Stimulated activated CD4-positive, alpha-beta T cell treated with anti-CD3 and anti-CD28 coated beads, Interleukin-1b, Interleukin-23, amount 100 ng/mL, for 24 hours (primary cell): Measurements from ENCODE around the gene EWSR1.
A peak's percentile ranks its signal among the peaks of the same experiment; 100 is the strongest.
"Not testable (repeated sequence)": the region's sequence is repeated elsewhere in the genome, so short reads cannot be mapped to it uniquely, and the experiment has no call there.

Experiments
- DNase-seq, 4 experiments: peaks; one replicate each; pipeline ENCODE4 v3.0.0-alpha.2; 2020; ENCODE audit warnings: low read depth in 4 of 4, low spot score in 1 of 4

Gene EWSR1, protein sequence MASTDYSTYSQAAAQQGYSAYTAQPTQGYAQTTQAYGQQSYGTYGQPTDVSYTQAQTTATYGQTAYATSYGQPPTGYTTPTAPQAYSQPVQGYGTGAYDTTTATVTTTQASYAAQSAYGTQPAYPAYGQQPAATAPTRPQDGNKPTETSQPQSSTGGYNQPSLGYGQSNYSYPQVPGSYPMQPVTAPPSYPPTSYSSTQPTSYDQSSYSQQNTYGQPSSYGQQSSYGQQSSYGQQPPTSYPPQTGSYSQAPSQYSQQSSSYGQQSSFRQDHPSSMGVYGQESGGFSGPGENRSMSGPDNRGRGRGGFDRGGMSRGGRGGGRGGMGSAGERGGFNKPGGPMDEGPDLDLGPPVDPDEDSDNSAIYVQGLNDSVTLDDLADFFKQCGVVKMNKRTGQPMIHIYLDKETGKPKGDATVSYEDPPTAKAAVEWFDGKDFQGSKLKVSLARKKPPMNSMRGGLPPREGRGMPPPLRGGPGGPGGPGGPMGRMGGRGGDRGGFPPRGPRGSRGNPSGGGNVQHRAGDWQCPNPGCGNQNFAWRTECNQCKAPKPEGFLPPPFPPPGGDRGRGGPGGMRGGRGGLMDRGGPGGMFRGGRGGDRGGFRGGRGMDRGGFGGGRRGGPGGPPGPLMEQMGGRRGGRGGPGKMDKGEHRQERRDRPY

GRCh38 chr22:29267858-29268510, at the start of gene EWSR1, which contains the start of gene RHBDD3:
TSS of gene EWSR1 (plus strand) at chr22:29268268. CDS start at chr22:29268337, 69 bp downstream.
TSS of gene RHBDD3 (minus strand) at chr22:29267981. CDS start at chr22:29265626, 2,355 bp downstream.
- peak; percentile 92 to 96 (median 94) for DNase-seq

GRCh38 chr22:29218758-29219408, 49.2 kb upstream of the EWSR1 start:
- no peak for DNase-seq

GRCh38 chr22:29219409-29219782, 48.7 kb upstream of the EWSR1 start:
- not testable (repeated sequence) for DNase-seq

GRCh38 chr22:29219881-29220670, 48.0 kb upstream of the EWSR1 start:
- DNase-seq: no peak

GRCh38 chr22:29224121-29224858, 43.8 kb upstream of the EWSR1 start:
- no peak for DNase-seq

- DNase-seq: no peak
Measured at GRCh38 chr22:29224859-29225410, 43.1 kb upstream of the EWSR1 start.

DNA sequence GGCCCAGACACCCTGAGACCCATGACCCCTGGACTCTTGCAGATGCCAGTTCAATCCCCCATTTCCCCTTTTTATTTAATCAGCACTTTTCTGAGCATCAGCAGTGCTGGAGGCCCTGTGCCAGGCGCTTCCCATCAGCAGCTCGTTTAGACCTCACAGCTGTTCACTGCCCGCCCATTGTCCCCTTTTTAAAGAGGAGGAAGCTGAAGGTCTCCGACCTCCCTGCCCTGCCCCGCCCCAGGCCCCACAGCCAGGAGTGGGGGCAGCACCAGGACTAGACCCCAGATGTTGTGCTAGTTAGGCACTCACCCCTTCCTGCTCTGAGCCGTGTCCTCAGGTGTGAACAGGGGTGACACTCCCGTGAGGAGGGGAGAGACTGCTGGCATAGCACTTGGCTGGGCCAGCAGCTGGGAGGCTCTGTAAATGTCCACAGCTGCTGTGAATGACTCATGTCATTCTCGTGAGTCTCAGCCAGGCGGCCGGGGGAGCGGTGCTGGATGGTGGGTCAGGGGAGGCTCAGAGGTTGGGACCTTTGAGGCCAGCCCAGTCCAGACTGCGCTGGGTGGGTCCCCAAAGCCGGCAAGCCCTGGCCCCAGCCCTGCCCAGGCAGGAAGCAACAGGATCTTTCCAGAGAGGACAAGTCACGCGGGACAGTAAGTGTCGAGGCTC, 42.5 kb upstream of the EWSR1 start:
- DNase-seq: no peak

DNA sequence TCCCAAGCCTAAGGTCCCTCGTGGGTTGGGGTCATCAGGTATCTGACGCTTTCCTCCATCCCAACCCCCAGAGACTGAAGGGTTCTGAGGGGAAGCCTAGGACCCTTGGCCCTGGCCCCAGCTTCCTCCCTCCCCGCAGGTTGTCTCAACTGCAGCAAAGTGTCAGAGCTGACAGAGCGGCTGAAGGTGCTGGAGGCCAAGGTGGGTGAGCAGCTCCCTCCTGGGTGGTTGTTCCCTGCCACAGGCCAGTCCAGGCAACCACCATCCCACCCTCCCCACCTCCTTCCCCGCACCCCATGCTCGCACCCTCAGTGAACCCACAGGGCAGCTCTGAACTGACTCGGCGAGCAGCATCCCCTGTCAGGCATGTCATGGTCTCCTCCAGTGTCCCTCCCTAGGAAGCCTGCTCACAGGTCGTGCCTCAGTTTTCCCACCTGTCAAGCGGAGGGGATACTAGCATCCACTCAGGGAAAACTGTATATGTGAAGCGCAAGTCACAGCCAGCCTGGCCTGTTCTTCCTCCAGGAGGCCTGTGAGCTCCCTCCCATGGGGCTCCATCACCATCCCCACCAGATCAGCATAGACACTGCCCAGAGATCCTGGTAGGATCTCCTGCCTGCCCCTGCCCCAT, 41.6 kb upstream of the EWSR1 start:
- DNase-seq: no peak

- DNase-seq: no peak
Measured at GRCh38 chr22:29230972-29231875, 36.8 kb upstream of the EWSR1 start.

DNA sequence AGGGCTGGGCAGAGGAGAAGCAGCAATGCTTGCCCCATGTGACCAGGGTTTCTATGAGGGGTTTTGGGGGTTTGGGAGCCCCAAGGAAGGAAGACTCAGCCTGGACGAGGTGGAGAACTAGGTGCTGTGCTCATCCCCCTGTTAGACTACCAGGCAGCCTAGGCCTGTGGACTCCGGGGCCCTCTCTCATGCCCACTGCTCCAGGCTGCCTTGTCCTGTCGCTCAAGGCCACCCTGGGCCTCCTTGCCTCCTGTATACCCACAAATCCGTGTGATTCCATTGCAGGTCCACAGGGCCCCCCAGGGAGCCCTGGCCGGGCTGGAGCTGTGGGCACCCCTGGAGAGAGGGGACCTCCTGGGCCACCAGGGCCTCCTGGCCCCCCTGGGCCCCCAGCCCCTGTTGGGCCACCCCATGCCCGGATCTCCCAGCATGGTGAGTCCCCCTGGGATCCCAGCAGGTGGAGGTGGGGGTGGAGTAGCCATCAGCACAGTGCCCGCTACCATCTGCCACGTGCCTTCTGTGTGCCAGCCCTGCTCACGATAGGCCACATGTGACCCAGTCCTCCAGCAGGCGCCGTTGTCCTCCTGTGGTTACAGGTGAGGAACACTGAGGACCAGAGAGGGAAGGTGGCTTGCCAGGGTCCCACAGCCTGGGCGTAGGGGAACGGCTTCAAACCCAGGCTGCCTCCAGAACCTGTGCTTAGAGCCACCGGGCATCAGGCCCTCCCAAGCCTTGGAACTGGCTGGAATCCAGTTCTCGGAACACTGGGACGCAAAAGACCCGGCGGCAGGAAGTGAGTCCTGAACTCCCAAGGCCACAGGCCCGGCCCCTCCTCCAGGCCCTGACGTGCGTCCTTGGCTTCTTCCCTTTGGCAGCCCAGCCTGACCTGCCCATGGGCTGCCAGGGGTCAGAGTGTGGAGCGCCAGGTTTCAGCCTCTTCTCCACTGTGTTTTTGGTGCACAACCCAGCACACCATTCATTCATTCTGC, 35.8 kb upstream of the EWSR1 start:
- no peak for DNase-seq

DNA sequence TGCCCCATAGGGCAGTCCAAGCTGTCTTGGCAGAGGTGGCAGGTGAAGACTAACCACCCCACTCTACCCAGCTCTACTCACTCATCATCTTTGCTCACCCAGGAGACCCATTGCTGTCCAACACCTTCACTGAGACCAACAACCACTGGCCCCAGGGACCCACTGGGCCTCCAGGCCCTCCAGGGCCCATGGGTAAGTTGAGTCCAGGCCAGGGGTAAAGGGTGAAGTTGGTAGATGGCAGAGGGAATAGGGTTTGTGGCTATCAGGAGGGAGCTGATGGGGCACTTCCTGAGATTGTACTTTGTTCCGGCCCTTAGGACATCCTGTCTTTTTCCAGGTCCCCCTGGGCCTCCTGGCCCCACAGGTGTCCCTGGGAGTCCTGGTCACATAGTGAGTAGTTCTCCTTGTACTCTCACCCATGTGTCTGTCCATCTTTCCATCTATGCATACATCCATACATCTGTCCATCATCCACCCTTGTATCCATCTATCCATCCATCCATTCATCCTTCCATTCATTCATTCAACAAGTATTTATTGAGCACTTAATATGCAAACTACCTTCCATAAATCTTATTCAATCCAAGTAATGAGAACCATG, 34.7 kb upstream of the EWSR1 start:
- DNase-seq: no peak

DNA sequence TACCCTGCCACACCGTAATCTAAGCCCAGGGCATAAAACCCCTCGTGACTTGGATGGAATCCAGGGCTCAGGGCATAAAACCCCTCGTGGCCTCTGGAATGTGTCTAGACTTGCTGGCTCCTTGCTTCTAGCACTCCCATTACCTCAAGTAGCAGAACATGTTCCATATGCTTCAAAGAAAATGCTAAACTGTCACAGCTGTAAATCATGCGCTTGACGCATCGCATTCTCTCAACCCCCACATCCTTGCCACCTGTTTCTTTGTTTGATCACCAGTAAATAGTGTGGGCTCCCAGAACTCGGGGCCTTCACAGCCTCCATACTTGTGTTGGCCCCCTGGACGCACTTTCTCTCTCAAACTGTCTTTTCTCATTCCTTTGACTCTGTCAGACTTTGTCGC, 27.6 kb upstream of the EWSR1 start:
- not testable (repeated sequence) for DNase-seq

DNA sequence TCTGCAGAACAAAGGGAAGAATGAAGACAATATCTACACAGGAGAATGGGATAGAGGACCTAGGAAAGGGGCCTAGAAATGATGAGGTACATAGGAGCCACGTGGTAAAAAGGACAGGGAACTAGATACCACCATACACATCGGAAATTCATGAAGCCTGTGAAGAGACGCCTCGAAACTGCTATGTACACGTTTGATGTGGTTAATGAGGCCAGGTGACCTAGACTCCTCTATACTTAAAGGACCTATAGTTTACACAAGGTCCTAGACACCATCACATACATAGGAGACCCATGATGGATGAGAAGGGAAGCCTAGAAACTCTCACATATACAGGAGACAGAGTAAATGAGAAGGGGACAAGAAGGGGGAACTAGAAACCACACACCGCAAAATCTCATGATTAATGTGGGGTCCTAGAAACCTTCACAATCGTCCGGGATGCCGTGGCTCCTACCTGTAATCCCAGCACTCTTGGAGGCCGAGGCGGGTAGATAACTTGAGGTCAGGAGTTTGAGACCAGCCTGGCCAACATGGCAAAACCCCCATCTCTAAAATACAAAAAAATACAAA, 24.1 kb upstream of the EWSR1 start:
- no peak for DNase-seq

DNA sequence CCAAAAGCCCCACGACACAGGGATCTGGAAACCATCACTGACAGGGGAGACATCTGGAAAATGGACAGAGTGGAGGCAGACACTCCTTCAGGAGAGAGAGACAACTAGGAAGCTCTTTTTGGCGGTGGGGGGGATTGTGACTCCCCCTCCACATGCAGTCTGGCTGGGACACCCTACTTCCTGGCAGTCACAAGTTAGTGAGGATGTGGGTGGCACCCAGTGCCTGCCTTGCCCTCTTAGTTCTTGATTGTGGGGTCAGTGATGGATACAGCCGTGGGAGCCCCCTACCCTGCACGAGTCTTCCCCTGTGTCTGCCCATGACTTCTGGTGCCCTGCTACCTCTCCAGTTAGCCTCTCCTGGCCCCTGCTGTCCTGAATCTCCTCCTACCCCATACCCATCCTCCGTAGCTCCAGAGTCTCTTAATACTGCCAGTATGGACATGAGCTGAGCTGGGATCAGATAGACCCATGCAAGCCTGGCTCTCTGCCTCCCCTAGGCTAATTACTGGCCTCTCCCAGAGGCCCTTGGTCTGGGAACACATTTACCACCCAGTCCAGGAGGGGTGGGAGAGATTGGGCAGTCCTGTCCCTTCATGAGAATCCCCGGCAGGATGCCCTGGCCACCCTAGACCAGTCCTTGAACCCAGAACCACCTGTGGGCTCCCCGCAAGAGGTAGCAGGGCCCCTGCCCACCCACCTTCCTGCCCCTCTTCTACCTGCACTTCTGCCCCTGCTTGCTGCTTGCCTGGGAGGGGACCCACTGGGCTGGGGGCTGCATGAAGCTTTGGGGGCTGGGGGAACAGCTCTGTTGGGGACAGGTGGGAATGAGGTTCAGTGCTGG, 23.1 kb upstream of the EWSR1 start:
- DNase-seq: no peak
